Superior temporal gyrus (tissue), 1 donor: ENCODE measurements around the gene IAH1.
"Not testable (repeated sequence)": the region's sequence is repeated elsewhere in the genome, so short reads cannot be mapped to it uniquely, and the experiment has no call there.

Source experiments
- DNase-seq: peaks from one replicate; pipeline ENCODE4 v3.0.0-alpha.2; 2016; ENCODE audit errors: extremely low spot score

The IAH1 gene

DNA sequence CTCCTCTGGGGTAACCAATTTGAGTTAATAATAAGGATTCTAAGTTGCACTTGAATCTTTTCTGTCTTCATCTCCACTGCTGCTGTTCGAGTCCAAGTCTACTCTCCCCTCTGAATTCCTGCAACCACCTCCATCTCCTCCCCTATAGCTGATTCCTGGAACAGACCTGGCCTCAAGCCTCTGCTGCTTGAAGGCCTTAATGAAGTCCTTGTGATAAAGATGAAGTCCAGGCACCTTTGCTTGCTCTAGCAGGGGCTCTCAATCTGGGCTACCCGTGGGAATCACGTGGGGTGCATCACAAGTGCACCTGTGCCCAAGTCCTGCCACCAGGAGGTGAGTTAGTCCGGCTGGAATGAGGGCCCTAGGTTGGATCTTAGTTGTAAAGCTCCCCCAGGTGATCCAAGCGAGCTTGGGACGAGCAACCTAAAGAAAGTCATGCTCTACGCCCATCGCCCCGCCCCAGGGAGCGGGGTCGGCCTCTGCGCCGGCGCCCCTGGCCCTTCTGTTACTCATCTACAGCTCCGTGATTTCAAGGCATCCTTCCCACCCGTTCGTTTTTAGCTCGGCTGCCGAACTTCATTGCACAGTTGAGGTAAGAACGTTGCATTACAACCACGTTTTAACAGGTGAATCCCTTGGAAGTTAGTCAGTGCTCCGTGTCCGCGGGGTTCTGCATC, 905 bp upstream of the IAH1 start:
- DNase-seq, result no peak

DNA sequence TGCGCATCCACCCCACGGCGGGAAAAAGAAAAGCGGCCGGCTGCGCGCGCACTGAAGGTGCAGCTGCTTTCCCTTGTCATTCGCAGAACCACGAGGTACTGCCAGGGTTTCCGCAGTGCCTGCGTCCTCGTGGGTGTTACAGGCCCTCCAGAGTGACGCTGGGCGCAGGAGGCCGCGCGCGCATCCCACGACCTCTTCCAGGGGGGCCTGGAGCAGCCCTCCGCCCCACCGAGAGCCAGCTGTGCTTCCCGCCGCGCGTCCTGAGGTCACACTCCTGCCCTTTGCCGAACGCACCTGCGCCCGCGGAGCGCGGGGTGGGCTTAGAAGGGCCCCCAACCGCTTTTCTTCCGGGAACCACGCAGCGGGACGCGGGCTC, 378 bp upstream of the IAH1 start:
- DNase-seq, result peak; percentile 58

- DNase-seq, result peak; percentile 14
These were observed 3.6 kb downstream of the IAH1 start for GRCh38 chr2:9477914-9478313.

- DNase-seq, result peak; percentile 13
These were observed 4.2 kb downstream of the IAH1 start for GRCh38 chr2:9478526-9478925.

DNA sequence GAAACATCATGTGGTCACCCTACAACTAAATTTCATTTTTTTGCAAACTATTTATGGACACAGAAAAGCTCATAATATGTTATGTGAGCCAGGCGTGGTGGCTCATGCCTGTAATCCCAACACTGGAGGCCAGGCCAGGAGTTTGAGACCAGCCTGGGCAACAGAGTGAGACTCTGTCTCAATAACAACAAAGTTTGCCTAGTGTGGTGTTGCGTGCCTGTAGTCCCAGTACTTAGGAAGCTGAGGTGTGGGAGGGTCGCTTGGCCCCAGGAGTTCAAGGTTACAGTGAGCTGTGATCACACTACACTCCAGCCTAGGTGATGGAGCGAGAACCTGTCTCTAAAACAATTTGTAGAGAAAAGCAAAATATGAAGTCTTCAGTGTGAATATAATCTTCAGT, 5.8 kb downstream of the IAH1 start:
- no peak for DNase-seq

DNA sequence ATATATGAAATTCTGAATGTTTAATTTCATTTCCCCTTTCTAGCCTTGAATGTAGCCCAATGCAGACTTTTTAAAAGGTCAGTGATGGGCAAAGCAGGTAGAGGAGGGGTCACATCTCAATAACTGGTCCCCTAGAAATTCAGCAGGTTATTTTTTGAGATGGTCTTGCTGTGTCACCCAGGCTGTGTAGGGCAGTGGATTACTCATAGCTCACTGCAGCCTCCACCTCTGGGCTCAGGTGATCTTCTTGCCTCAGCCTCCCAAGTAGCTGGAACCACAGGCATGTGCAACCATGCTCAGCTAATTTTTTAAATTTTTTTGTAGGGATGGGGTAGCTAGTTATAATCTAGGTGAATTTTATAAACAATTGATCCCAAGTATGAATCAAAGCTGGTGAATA, 8.8 kb downstream of the IAH1 start:
- DNase-seq, result no peak

- no peak for DNase-seq
These were observed 10.2 kb downstream of the IAH1 start for GRCh38 chr2:9484533-9484932.

- no peak for DNase-seq
These were observed 14.5 kb downstream of the IAH1 start for GRCh38 chr2:9488583-9489547.

DNA sequence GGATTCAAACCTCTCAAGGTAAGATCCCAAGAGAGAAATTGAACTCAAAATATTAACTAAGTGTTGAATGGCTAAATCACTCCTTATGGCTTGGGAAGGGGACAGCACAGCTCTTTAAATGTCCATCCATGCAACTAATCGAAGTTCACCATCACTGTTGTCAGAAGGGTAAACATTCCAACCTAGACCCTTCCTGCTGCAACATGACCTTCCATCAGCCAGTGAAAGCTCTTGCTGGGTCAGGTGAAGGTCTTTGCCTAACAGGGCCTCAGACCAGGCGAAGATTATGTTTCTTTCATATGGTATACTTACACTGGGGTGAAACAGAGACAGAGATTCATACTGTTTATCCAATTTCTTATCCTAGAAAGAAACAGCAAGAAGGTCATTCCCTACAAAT, 16.4 kb downstream of the IAH1 start:
- no peak for DNase-seq

DNA sequence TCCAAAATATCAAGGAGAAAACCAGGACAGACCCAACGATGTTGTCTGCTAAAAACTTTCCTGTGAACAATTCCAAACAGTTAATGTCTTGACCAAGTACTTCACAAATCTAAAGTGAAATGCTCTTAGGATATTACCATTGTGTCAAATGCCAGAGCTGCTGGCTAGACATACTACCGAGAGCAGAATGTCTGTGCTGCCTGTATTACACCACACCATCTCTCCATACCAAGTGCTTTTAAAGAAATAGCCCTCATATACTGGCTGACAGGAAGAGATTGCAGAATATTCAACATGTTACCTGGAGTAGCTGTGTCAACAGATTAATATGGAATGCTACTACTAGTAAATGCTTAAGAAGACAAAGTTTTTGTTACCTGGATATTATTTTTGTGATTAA, 18.6 kb downstream of the IAH1 start:
- DNase-seq, result no peak

DNA sequence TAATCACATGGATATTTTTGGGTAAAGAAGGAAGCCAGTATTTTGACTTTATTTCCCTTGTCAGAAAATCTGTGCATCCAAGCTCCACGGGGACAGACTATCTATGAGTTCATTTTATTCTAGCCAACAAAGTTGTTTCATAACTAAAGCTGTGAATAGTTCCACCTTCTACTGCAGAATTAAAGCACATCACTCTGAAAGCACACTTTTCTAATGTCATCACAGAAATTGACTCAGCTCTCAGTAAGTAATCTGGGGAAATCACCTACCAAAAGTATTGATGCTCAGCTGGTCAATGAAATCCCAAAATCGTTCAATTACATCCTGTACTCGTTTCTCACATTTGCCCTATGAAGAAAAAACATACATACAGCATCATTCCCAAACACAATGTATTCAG, 19.1 kb downstream of the IAH1 start:
- peak; percentile 65 for DNase-seq

DNA sequence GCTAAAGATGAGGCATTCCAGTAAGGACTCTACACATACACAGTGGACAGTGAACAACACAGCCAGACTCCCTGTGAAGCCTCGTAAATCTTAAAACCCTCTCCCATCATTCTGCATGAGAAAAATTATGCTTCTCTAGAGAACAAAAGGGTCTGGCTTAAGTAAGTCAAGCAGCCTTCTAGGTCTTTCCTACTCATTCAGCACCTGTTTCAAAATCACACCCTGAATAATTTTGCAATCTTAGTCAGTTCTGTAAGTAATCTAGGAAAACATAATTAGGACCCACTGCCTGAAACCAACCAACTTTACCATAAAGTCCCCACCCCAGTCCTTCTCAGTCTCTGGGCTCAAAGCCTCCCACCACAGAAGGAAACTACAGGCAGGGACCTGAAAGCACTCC, 19.7 kb downstream of the IAH1 start:
- DNase-seq, result no peak

DNA sequence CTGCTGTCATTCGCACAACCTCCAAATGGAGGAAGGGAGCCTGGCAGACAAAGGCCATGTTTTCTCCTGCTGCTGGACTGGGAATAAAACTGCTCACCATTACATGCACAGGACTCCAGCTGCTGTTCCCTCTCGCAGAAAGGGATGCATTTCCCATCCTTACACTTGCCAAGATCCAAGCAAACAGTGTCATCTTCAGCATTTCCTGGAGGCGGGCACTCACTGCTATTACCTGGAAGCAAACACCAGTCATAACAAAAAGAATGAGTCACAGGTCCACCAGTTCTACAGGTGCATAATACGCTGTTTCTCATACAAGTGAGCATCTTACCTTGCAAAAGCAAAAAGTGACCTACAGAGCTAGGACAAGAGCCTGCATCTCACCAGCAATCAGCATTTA, 22.7 kb downstream of the IAH1 start:
- no peak for DNase-seq

DNA sequence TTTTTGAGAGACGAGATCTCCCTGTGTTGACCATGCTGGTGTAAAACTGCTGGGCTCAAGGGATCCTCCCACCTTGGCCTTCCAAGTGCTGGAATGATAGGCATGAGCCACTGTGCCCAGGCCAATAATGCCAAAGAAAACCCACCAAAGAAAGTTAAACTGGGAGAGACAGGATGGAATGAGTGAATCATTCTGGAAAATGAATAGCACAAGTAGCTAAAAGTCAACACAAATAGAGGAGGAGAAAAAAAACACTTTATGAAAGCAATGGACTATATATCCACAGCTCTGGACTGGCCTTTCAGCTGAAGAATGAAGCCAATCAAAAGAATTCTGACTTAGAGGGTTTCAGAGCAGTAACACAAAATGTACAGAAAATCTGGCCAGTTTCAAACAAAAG, 23.9 kb downstream of the IAH1 start:
- DNase-seq, result no peak

DNA sequence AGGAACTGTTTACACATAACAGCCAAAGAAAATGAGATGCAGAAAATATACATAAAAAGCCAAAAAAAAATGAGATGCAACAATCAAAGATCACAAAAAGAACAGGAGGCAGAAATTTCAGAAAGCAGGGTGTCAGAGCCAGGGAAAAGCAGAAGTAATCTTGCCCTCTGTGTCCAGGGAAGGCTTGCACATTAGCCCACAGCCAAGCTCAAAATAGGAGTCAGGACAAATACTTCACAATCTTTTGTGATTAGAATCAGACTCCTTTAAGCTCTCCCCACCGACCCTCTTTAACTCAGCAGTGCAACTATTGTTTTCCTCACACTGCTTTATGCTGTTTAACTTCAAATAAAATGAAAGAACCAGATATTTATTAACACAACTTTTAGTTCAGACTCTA, 34.6 kb downstream of the IAH1 start:
- DNase-seq, result no peak

DNA sequence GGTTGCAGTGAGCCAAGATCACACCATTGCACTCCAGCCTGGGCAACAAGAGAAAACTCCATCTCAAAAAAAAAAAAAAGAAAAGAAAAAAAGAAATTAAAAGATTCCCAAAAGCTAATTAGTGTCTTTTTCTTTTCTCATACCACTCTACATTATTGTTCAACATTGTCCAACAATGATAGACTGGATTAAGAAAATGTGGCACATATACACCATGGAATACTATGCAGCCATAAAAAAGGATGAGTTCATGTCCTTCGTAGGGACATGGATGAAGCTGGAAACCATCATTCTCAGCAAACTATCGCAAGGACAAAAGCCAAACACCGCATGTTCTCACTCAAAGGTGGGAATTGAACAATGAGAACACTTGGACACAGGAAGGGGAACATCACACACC, 39.6 kb downstream of the IAH1 start:
- DNase-seq, result not testable (repeated sequence)

- DNase-seq, result no peak
These were observed 42.9 kb downstream of the IAH1 start for GRCh38 chr2:9517118-9517782.

DNA sequence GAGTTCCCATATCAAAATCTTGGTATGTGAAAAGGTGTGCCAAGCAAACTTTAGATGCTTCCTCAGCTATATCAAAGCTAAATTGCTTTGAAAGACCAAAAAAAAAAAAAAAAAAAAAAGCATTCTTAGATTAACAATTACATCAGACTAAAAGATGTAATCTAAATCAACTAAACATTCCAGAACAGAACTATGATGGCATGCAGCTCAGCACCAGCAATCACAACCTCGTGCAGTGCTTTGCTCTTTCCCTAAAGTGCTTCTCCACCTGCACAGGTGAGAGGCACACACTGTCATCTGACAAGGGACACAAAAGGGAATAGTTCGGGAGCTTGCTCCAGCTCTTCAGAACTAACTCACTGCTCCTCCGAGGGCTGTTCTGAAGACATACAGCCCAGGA, 43.8 kb downstream of the IAH1 start:
- DNase-seq, result no peak

DNA sequence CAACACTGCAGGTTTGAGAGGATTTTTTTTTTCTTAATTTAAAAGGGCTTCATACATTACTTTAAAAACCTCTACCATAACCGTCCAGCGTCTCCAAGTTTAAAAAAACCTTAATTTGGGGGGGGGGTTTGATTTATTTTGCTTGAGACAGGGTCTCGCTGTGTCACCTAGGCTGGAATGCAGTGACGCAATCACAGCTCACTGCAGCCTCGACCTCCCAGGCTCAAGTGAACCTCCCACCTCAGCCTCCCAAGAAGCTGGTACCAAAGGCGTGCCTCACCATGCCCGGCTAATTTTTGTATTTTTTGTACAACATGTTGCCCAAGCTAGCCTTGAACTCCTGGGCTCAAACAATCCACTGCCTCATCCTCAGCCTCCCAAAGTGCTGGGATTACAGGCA, 44.4 kb downstream of the IAH1 start:
- no peak for DNase-seq

DNA sequence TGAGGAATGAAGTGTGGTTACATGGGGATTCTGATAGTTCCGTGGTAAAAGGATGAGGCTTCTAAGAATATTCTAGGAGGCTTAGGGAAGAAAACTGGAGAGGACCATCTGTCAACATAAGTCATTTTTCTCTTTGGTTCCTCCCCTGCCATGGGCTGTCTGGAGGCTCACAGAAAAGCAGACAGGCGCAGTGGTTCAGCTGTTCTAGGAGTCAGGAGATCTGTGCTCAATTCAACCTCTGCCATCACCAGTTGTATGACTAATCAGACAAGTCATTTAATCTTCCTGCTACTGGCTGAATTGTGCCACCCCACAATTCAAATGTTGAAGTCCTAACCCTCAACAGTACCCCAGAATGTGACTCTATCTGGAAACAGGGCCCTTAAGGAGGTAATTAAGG, 44.9 kb downstream of the IAH1 start:
- DNase-seq, result no peak

GRCh38 chr2:9524291-9524690, 49.9 kb downstream of the IAH1 start:
- no peak for DNase-seq

- peak; percentile 78 for DNase-seq
These were observed 50.9 kb downstream of the IAH1 start for GRCh38 chr2:9525266-9525665.
